Activated T-cell treated with anti-CD3 and anti-CD28 coated beads, Interleukin-2, amount 50 U/mL, for 72 hours (primary cell): ENCODE data around the gene DIRAS1. TPM values are rescaled to one million over a fixed set of nuclear protein-coding genes. Genes with fewer than 3 reads are reported as not detected.

Source experiments
- ATAC-seq, 2 donors: fragments of 150-1000 bp; cut with Tn5 transposase; replicated peaks in 1 of 2; 2 replicates each; pipeline ENCODE4 v1.10.0; 2021; ENCODE audit warnings: moderate library complexity in 2 of 2, mild to moderate bottlenecking in 1 of 2
- DNase-seq, 2 donors: peaks; one replicate each; pipeline ENCODE4 v3.0.0; 2021 to 2022; ENCODE audit warnings: mixed read lengths in 1 of 2
- H3K27ac Mint-ChIP-seq: one replicate; pipeline ENCODE4 v1.8.0; 2022; ENCODE audit warnings: mild to moderate bottlenecking, moderate library complexity, mixed read lengths
- H3K27me3 Mint-ChIP-seq: one replicate; pipeline ENCODE4 v1.8.0; 2022; ENCODE audit warnings: low read depth, mixed read lengths
- H3K36me3 Mint-ChIP-seq, 2 donors: one replicate each; pipeline ENCODE4 v1.8.0; 2022; ENCODE audit warnings: mixed read lengths in 2 of 2, mild to moderate bottlenecking in 1 of 2; ENCODE audit not compliant: insufficient read depth in 2 of 2
- H3K4me1 Mint-ChIP-seq: one replicate; pipeline ENCODE4 v1.8.0; 2022; ENCODE audit warnings: low read depth, mixed read lengths
- H3K4me3 Mint-ChIP-seq, 2 donors: one replicate each; pipeline ENCODE4 v1.8.0; 2022; ENCODE audit warnings: mild to moderate bottlenecking in 2 of 2, mixed read lengths in 2 of 2, moderate library complexity in 2 of 2
- H3K9me3 Mint-ChIP-seq, 2 donors: one replicate each; pipeline ENCODE4 v1.8.0; 2022; ENCODE audit warnings: mixed read lengths in 2 of 2
- total RNA-seq, 2 donors: library from RNA; stranded (reverse); gene quantifications; one replicate each; pipeline ENCODE4 v1.2.3, GENCODE V29; 2022

The DIRAS1 gene
- total RNA-seq, 2 donors from 2014 or later = 0.32 to 0.55 TPM

GRCh38 chr19:2743099-2743498 lies 21.9 kb upstream of the DIRAS1 start:
- DNase-seq = no peak
- Mint-ChIP-seq H3K36me3 (peaks cover 4 to 7% of the 10 kb centered on the region in 2 donors), H3K4me3 (no peak overlapping the region), H3K27ac (no peak overlapping the region), H3K27me3 (peaks cover 25% of the 10 kb centered on the region), H3K9me3 (no peaks in the 10 kb centered on the region), H3K4me1 (peaks cover 17% of the 10 kb centered on the region)
- ATAC-seq = no peak

GRCh38 chr19:2740314-2740656 lies 19.1 kb upstream of the DIRAS1 start:
- H3K4me1 Mint-ChIP-seq = peaks cover 28% of the 10 kb centered on the region
- peak in 1 of 2 donors; percentile 1 for ATAC-seq
- H3K9me3 Mint-ChIP-seq = no peaks in the 10 kb centered on the region
- H3K4me3 Mint-ChIP-seq = peak overlapping the region; percentile 96 to 97
- no peak overlapping the region for H3K27ac Mint-ChIP-seq
- peaks cover 11 to 15% of the 10 kb centered on the region in 2 donors for H3K36me3 Mint-ChIP-seq
- H3K27me3 Mint-ChIP-seq = peaks cover 25% of the 10 kb centered on the region
- no peak for DNase-seq

GRCh38 chr19:2739602-2740313 lies 18.6 kb upstream of the DIRAS1 start, which contains the start of gene SLC39A3:
SLC39A3 (minus strand) TSS chr19:2740017; CDS start chr19:2737257, 2,760 bp downstream.
- peak within 1 kb of the TSS; percentile 96 to 97 for H3K4me3 Mint-ChIP-seq

GRCh38 chr19:2736550-2737190 lies 15.5 kb upstream of the DIRAS1 start:
- H3K36me3 Mint-ChIP-seq = peaks cover 11 to 15% of the 10 kb centered on the region in 2 donors
- ATAC-seq = no peak
- peaks cover 28% of the 10 kb centered on the region for H3K4me1 Mint-ChIP-seq
- no peak overlapping the region for H3K27ac Mint-ChIP-seq
- H3K9me3 Mint-ChIP-seq = no peaks in the 10 kb centered on the region
- no peak overlapping the region for H3K4me3 Mint-ChIP-seq
- DNase-seq = no peak
- peaks cover 3% of the 10 kb centered on the region for H3K27me3 Mint-ChIP-seq

More at GRCh38 chr19:2739602-2740313, 18.6 kb upstream of the DIRAS1 start, which contains the start of gene SLC39A3:
- peak within 1 kb of the TSS; percentile 45 for H3K27ac Mint-ChIP-seq
- peaks cover 25% of the 10 kb centered on the region for H3K27me3 Mint-ChIP-seq
- H3K36me3 Mint-ChIP-seq = peaks cover 11 to 15% of the 10 kb centered on the region in 2 donors
- H3K4me1 Mint-ChIP-seq = peaks cover 28% of the 10 kb centered on the region
- DNase-seq = peak; percentile 99 to 100
- ATAC-seq = peak; percentile 99
- H3K9me3 Mint-ChIP-seq = no peaks in the 10 kb centered on the region

GRCh38 chr19:2735374-2735773 lies 14.2 kb upstream of the DIRAS1 start:
- Mint-ChIP-seq H3K4me3 (no peak overlapping the region), H3K27ac (no peak overlapping the region), H3K36me3 (peaks cover 11 to 15% of the 10 kb centered on the region in 2 donors), H3K27me3 (no peaks in the 10 kb centered on the region), H3K9me3 (no peaks in the 10 kb centered on the region), H3K4me1 (peaks cover 28% of the 10 kb centered on the region)
- ATAC-seq (no peak), DNase-seq (no peak)

- H3K36me3 Mint-ChIP-seq = peaks cover 11 to 15% of the 10 kb centered on the region in 2 donors
- H3K4me1 Mint-ChIP-seq = peaks cover 23% of the 10 kb centered on the region
- no peaks in the 10 kb centered on the region for H3K9me3 Mint-ChIP-seq
- ATAC-seq (no peak), DNase-seq (no peak)
- no peak overlapping the region for H3K27ac Mint-ChIP-seq
- H3K4me3 Mint-ChIP-seq = no peak overlapping the region
- H3K27me3 Mint-ChIP-seq = no peaks in the 10 kb centered on the region
These were observed 13.6 kb upstream of the DIRAS1 start for GRCh38 chr19:2734589-2735288.

- Mint-ChIP-seq H3K4me1 (peaks cover 18% of the 10 kb centered on the region), H3K9me3 (no peaks in the 10 kb centered on the region), H3K27me3 (no peaks in the 10 kb centered on the region), H3K36me3 (peaks cover 9 to 15% of the 10 kb centered on the region in 2 donors), H3K4me3 (no peak overlapping the region), H3K27ac (no peak overlapping the region)
- DNase-seq (no peak), ATAC-seq (no peak)
These were observed 12.9 kb upstream of the DIRAS1 start for GRCh38 chr19:2733930-2734588.

- no peak for ATAC-seq
- Mint-ChIP-seq H3K27me3 (no peaks in the 10 kb centered on the region), H3K4me3 (no peak overlapping the region), H3K9me3 (no peaks in the 10 kb centered on the region), H3K27ac (no peak overlapping the region), H3K36me3 (peaks cover 3 to 10% of the 10 kb centered on the region in 2 donors), H3K4me1 (peaks cover 9% of the 10 kb centered on the region)
- no peak for DNase-seq
These were observed 11.7 kb upstream of the DIRAS1 start for GRCh38 chr19:2732883-2733282.

- no peak for ATAC-seq
- no peak for DNase-seq
- peaks cover 6% of the 10 kb centered on the region for H3K4me1 Mint-ChIP-seq
- H3K27me3 Mint-ChIP-seq = peaks cover under 1% of the 10 kb centered on the region
- no peaks in the 10 kb centered on the region for H3K9me3 Mint-ChIP-seq
- peaks cover 3 to 8% of the 10 kb centered on the region in 2 donors for H3K36me3 Mint-ChIP-seq
- H3K4me3 Mint-ChIP-seq = no peak overlapping the region
- H3K27ac Mint-ChIP-seq = no peak overlapping the region
These were observed 11.1 kb upstream of the DIRAS1 start for GRCh38 chr19:2732157-2732725.

- Mint-ChIP-seq H3K9me3 (no peaks in the 10 kb centered on the region), H3K4me3 (no peak overlapping the region), H3K36me3 (peaks cover 0 to 1% of the 10 kb centered on the region in 2 donors), H3K27ac (no peak overlapping the region), H3K4me1 (no peaks in the 10 kb centered on the region), H3K27me3 (peaks cover 7% of the 10 kb centered on the region)
- peak in 1 of 2 donors; percentile 14 for ATAC-seq
- DNase-seq = no peak
These were observed 10.2 kb upstream of the DIRAS1 start for GRCh38 chr19:2731181-2731995.

GRCh38 chr19:2729943-2730818 lies 9.0 kb upstream of the DIRAS1 start:
- Mint-ChIP-seq H3K27me3 (peaks cover 12% of the 10 kb centered on the region), H3K27ac (no peak overlapping the region), H3K4me1 (no peaks in the 10 kb centered on the region), H3K4me3 (no peak overlapping the region), H3K36me3 (no peaks in the 10 kb centered on the region), H3K9me3 (no peaks in the 10 kb centered on the region)
- no peak for DNase-seq
- ATAC-seq = no peak
